GM23338 (cell line): ENCODE measurements around the gene CCDC110. TPM values are rescaled to one million over a fixed set of nuclear protein-coding genes. Genes with fewer than 3 reads are reported as not detected.

Experiments used
- ATAC-seq: fragments of 200-7000 bp; cut with Tn5 transposase; 3 replicates; pipeline ENCODE4 v1.9.1; 2020
- DNase-seq: peaks from one replicate; pipeline ENCODE4 v3.0.0-alpha.2; 2015; ENCODE audit warnings: low spot score
- H2AFZ ChIP-seq: fragments of 200-600 bp; sonication (generic); 2 replicates; pipeline ENCODE4 v1.8.0; 2016; ENCODE audit warnings: antibody characterized with exemption, mild to moderate bottlenecking, moderate library complexity
- H3F3A ChIP-seq: fragments of 200-600 bp; sonication (generic); replicated peaks from 2 replicates; pipeline ENCODE4 v1.8.0; 2017; ENCODE audit warnings: antibody characterized with exemption, mixed run types, low read depth
- H3K27ac ChIP-seq: fragments of 200-600 bp; sonication (generic); 2 replicates; pipeline ENCODE4 v1.6.1; 2016; ENCODE audit warnings: low read depth
- H3K27me3 ChIP-seq: fragments of 200-600 bp; sonication (generic); 2 replicates; pipeline ENCODE4 v1.8.0; 2016; ENCODE audit warnings: mild to moderate bottlenecking, mixed run types, moderate library complexity; ENCODE audit not compliant: insufficient read depth
- H3K36me3 ChIP-seq: fragments of 200-600 bp; sonication (generic); 2 replicates; pipeline ENCODE4 v1.8.0; 2016; ENCODE audit warnings: mild to moderate bottlenecking; ENCODE audit not compliant: insufficient read depth
- H3K4me1 ChIP-seq: fragments of 200-600 bp; sonication (generic); 2 replicates; pipeline ENCODE4 v1.8.0; 2016; ENCODE audit warnings: mild to moderate bottlenecking, moderate library complexity; ENCODE audit not compliant: insufficient read depth
- H3K4me2 ChIP-seq: fragments of 200-600 bp; sonication (generic); 2 replicates; pipeline ENCODE4 v1.7.1; 2017; ENCODE audit warnings: mixed run types
- H3K4me3 ChIP-seq: fragments of 200-600 bp; sonication (generic); 2 replicates; pipeline ENCODE4 v1.6.1; 2016; ENCODE audit warnings: mixed run types
- H3K79me2 ChIP-seq: fragments of 200-600 bp; sonication (generic); replicated peaks from 2 replicates; pipeline ENCODE4 v1.8.0; 2017; ENCODE audit warnings: mild to moderate bottlenecking; ENCODE audit not compliant: insufficient read depth
- H3K9me2 ChIP-seq: fragments of 200-600 bp; sonication (generic); 2 replicates; pipeline ENCODE4 v1.8.0; 2017; ENCODE audit not compliant: insufficient read depth
- H4K20me1 ChIP-seq: fragments of 200-600 bp; sonication (generic); replicated peaks from 2 replicates; pipeline ENCODE4 v1.8.0; 2017; ENCODE audit warnings: mild to moderate bottlenecking; ENCODE audit not compliant: insufficient read depth
- H3K27ac Mint-ChIP-seq: 2 replicates; pipeline ENCODE4 v1.8.0; 2020; ENCODE audit warnings: inconsistent platforms, mild to moderate bottlenecking, moderate library complexity, mixed read lengths
- H3K27me3 Mint-ChIP-seq: 3 replicates; pipeline ENCODE4 v1.8.0; 2022; ENCODE audit warnings: low read depth, mild to moderate bottlenecking, moderate library complexity, mixed read lengths, inconsistent platforms; ENCODE audit not compliant: insufficient read depth, poor library complexity
- H3K36me3 Mint-ChIP-seq: 3 replicates; pipeline ENCODE4 v1.8.0; 2021; ENCODE audit warnings: low read depth, mild to moderate bottlenecking, inconsistent platforms, moderate library complexity, mixed read lengths
- H3K4me1 Mint-ChIP-seq: 3 replicates; pipeline ENCODE4 v1.8.0; 2020; ENCODE audit warnings: mild to moderate bottlenecking, inconsistent platforms, mixed read lengths
- H3K4me3 Mint-ChIP-seq: 3 replicates; pipeline ENCODE4 v1.8.0; 2021; ENCODE audit warnings: moderate library complexity, mild to moderate bottlenecking, inconsistent platforms, mixed read lengths
- H3K9me3 Mint-ChIP-seq: 3 replicates; pipeline ENCODE4 v1.8.0; 2020; ENCODE audit warnings: moderate library complexity, mild to moderate bottlenecking, inconsistent platforms, mixed read lengths
- EZH2 ChIP-seq: fragments of 200-600 bp; sonication (generic); IDR thresholded peaks from one replicate; pipeline ENCODE4 v1.8.0; 2017; ENCODE audit warnings: antibody characterized with exemption, mild to moderate bottlenecking, low read depth; ENCODE audit not compliant: unreplicated experiment
- JUNB ChIP-seq: IDR thresholded peaks from one replicate; pipeline ENCODE4 v1.6.1; 2016; ENCODE audit warnings: antibody characterized with exemption; ENCODE audit not compliant: unreplicated experiment
- NANOG ChIP-seq: IDR thresholded peaks from 2 replicates; pipeline ENCODE4 v1.6.1; 2016; ENCODE audit warnings: antibody characterized with exemption, borderline replicate concordance
- POLR2AphosphoS5 ChIP-seq: IDR thresholded peaks from 2 replicates; pipeline ENCODE4 v1.6.1; 2016; ENCODE audit warnings: antibody characterized with exemption, low read depth
- REST ChIP-seq: IDR thresholded peaks from one replicate; pipeline ENCODE4 v1.6.1; 2018; ENCODE audit warnings: antibody characterized with exemption; ENCODE audit not compliant: unreplicated experiment
- ZNF114 ChIP-seq: fragments of 250-450 bp; sonication (Bioruptor Pico); IDR thresholded peaks from 2 replicates; pipeline ENCODE4 v1.5.0; 2020; ENCODE audit warnings: mild to moderate bottlenecking, moderate library complexity
- ZNF331 ChIP-seq: fragments of 250-450 bp; sonication (Bioruptor Pico); IDR thresholded peaks from 2 replicates; pipeline ENCODE4 v1.5.0; 2020; ENCODE audit warnings: low read depth, mild to moderate bottlenecking, moderate library complexity
- ZNF462 ChIP-seq: fragments of 250-450 bp; sonication (Bioruptor Pico); IDR thresholded peaks from 2 replicates; pipeline ENCODE4 v1.5.0; 2020; ENCODE audit warnings: mild to moderate bottlenecking, moderate library complexity
- polyA plus RNA-seq: library from polyadenylated mRNA; unstranded; fragments of >200 nt; fragmentation: Nextera tagmentation; extraction: Ambion mirVana; gene quantifications from 2 replicates; pipeline ENCODE4 v1.2.1, GENCODE V29; 2016
- total RNA-seq: library from RNA; depleted of rRNA; stranded (reverse); fragments of >200 nt; shearing (Covaris generic); gene quantifications from 2 replicates; pipeline ENCODE4 v1.2.3, GENCODE V29; 2014

Gene CCDC110
- total and polyA plus RNA-seq, 2 experiments from 2014 or later, result 5.4 to 6.7 TPM

GRCh38 chr4:185412412-185412811 is 59.1 kb downstream of the CCDC110 start (continued):
- TF ChIP-seq REST (no peak), ZNF462 (CRISPR knock-in tag) (no peak), POLR2AphosphoS5 (no peak)

GRCh38 chr4:185411849-185412248 is 59.7 kb downstream of the CCDC110 start:
- H3K79me2 ChIP-seq, result no peaks in the 10 kb centered on the region
- no peaks in the 10 kb centered on the region for H3K27me3 ChIP-seq
- no peak for ATAC-seq
- no peaks in the 10 kb centered on the region for H3K4me1 Mint-ChIP-seq
- no peaks in the 10 kb centered on the region for H3K27me3 Mint-ChIP-seq
- H3K9me2 ChIP-seq, result no peaks in the 10 kb centered on the region
- H3F3A ChIP-seq, result no peaks in the 10 kb centered on the region
- H3K27ac ChIP-seq, result no peak overlapping the region
- peaks cover 10% of the 10 kb centered on the region for H3K36me3 Mint-ChIP-seq
- H3K4me3 Mint-ChIP-seq, result no peak overlapping the region
- no peak overlapping the region for H2AFZ ChIP-seq
- H3K4me2 ChIP-seq, result no peak overlapping the region
- no peak overlapping the region for H3K27ac Mint-ChIP-seq
- H3K36me3 ChIP-seq, result no peaks in the 10 kb centered on the region; the same call in 1 of the 2 replicates
- DNase-seq, result no peak
- peaks cover 5% of the 10 kb centered on the region; the same call in 1 of the 3 replicates for H3K9me3 Mint-ChIP-seq
- H4K20me1 ChIP-seq, result no peaks in the 10 kb centered on the region
- no peak overlapping the region for H3K4me3 ChIP-seq
- no peaks in the 10 kb centered on the region for H3K4me1 ChIP-seq
- TF ChIP-seq ZNF114 (CRISPR knock-in tag) (no peak), ZNF331 (CRISPR knock-in tag) (no peak), EZH2 (no peak), JUNB (no peak), NANOG (no peak)
